Body of pancreas (tissue), 4 donors: ENCODE data around the gene CYP4F2.

Experiments used
- CTCF ChIP-seq, 7 experiments: fragments of 450-650 bp in 4 of 7; fragments of 200-600 bp in 3 of 7; sonication (generic) in 3 of 7; IDR thresholded peaks; one replicate each; pipeline ENCODE4 v1.5.1; 2016 to 2019; ENCODE audit warnings: antibody characterized with exemption in 7 of 7
- POLR2A ChIP-seq, 3 donors: fragments of 450-650 bp; IDR thresholded peaks; one replicate each; pipeline ENCODE4 v1.6.1; 2016; ENCODE audit warnings: antibody characterized with exemption in 3 of 3, mild to moderate bottlenecking in 2 of 3

GRCh38 chr19:15850385-15850784, 47.5 kb downstream of the CYP4F2 start:
- TF ChIP-seq CTCF (IDR thresholded peaks at IDR 0.05), result no peak
- TF ChIP-seq POLR2A (IDR thresholded peaks at IDR 0.05), result no peak
